H1 (cell line): ENCODE results near the gene MTNR1B. TPM values are rescaled to one million over a fixed set of nuclear protein-coding genes. Genes with fewer than 3 reads are reported as not detected.

Experiments used
- CTCF ChIA-PET: fragments of 300-600 bp; sonication (Branson Sonifier 250); formaldehyde crosslinking; loops from one replicate; lab custom pipeline; 2021; ENCODE audit not compliant: partially characterized antibody; lab: Charles Lee
- POLR2A ChIA-PET: fragments of 300-600 bp; sonication (Branson Sonifier 250); formaldehyde crosslinking; loops from one replicate; lab custom pipeline; 2021; ENCODE audit warnings: inconsistent platforms; ENCODE audit not compliant: partially characterized antibody; lab: Charles Lee
- DNase-seq, 2 experiments: peaks; one replicate each; pipeline versions ENCODE4 v3.0.0 to v3.0.0-alpha.2; 2010 to 2022; ENCODE audit warnings: low spot score in 2 of 2, low read depth in 1 of 2, mixed read lengths in 1 of 2
- FAIRE-seq: peaks from 2 replicates; lab custom pipeline; 2011; peaks lifted over from hg19 to GRCh38; lab: Jason Lieb, UNC
- H2AFZ ChIP-seq: 2 replicates; pipeline ENCODE4 v1.8.1; 2012; ENCODE audit warnings: low read length, inconsistent platforms
- H2AK5ac ChIP-seq: 2 replicates; pipeline ENCODE4 v1.6.1; 2013; ENCODE audit warnings: low read depth, low read length
- H2BK120ac ChIP-seq: replicated peaks from 2 replicates; pipeline ENCODE3; 2013; ENCODE audit warnings: low read depth, low read length, inconsistent platforms
- H2BK12ac ChIP-seq: 2 replicates; pipeline ENCODE4 v1.6.1; 2013; ENCODE audit warnings: low read depth, low read length
- H2BK15ac ChIP-seq: 2 replicates; pipeline ENCODE4 v1.6.1; 2013; ENCODE audit warnings: low read length
- H2BK20ac ChIP-seq: 2 replicates; pipeline ENCODE4 v1.6.1; 2013; ENCODE audit warnings: low read length
- H2BK5ac ChIP-seq: 2 replicates; pipeline ENCODE4 v1.6.1; 2013; ENCODE audit warnings: low read depth, low read length
- H3K14ac ChIP-seq: 2 replicates; pipeline ENCODE4 v1.6.1; 2013; ENCODE audit warnings: inconsistent platforms; ENCODE audit not compliant: insufficient read length
- H3K18ac ChIP-seq: 2 replicates; pipeline ENCODE4 v1.6.1; 2013; ENCODE audit warnings: low read length; ENCODE audit errors: extremely low read depth
- H3K23ac ChIP-seq: 2 replicates; pipeline ENCODE4 v1.6.1; 2013; ENCODE audit warnings: inconsistent platforms; ENCODE audit not compliant: insufficient read length
- H3K23me2 ChIP-seq: 2 replicates; pipeline ENCODE4 v1.6.1; 2013; ENCODE audit warnings: low read depth, low read length
- H3K27ac ChIP-seq: 2 replicates; pipeline ENCODE4 v1.6.1; 2011; ENCODE audit warnings: low read depth, low read length, inconsistent platforms
- H3K27me3 ChIP-seq, 4 experiments: replicated peaks in 1 of 4; 1 replicate in 1 of 4; 2 replicates in 3 of 4; pipeline versions ENCODE4 v1.6.1 to v1.8.1; 2011 to 2013; ENCODE audit warnings: low read length in 3 of 4, mild to moderate bottlenecking in 3 of 4, inconsistent platforms in 2 of 4, mixed read lengths in 2 of 4, moderate library complexity in 1 of 4; ENCODE audit not compliant: control insufficient read depth in 3 of 4, insufficient read depth in 3 of 4; ENCODE audit errors: extremely low read depth in 1 of 4
- H3K36me3 ChIP-seq, 4 experiments: 2 replicates each; pipeline versions ENCODE4 v1.6.1 to v1.8.1; 2011 to 2013; ENCODE audit warnings: mild to moderate bottlenecking in 4 of 4, low read length in 3 of 4, moderate library complexity in 2 of 4, control low read depth in 1 of 4, inconsistent platforms in 1 of 4; ENCODE audit not compliant: insufficient read depth in 4 of 4, control insufficient read depth in 2 of 4
- H3K4ac ChIP-seq: replicated peaks from 2 replicates; pipeline ENCODE3; 2013; ENCODE audit warnings: low read length, low read depth, mixed read lengths, inconsistent platforms; ENCODE audit not compliant: insufficient read length
- H3K4me1 ChIP-seq, 4 experiments: replicated peaks in 1 of 4; 1 replicate in 1 of 4; 2 replicates in 3 of 4; pipeline versions ENCODE4 v1.6.1 to v1.8.1; 2011 to 2013; ENCODE audit warnings: low read length in 3 of 4, inconsistent platforms in 2 of 4, mixed read lengths in 1 of 4; ENCODE audit not compliant: insufficient read depth in 4 of 4, control insufficient read depth in 3 of 4
- H3K4me2 ChIP-seq, 2 experiments: 2 replicates each; pipeline versions ENCODE4 v1.6.1 to v1.8.1; 2011 to 2013; ENCODE audit warnings: low read depth in 2 of 2, low read length in 2 of 2, control low read depth in 1 of 2, inconsistent platforms in 1 of 2, mild to moderate bottlenecking in 1 of 2; ENCODE audit not compliant: insufficient read depth in 1 of 2
- H3K4me3 ChIP-seq, 4 experiments: fragments of 200-600, 300-600 bp in 1 of 4; sonication (generic), shearing (Covaris generic), sonication (Bioruptor Twin) in 1 of 4; 2 replicates each; pipeline versions ENCODE4 v1.5.1 to v1.8.1; 2011 to 2016; ENCODE audit warnings: low read length in 4 of 4, low read depth in 3 of 4, control low read depth in 2 of 4, inconsistent platforms in 2 of 4, mild to moderate bottlenecking in 2 of 4, mixed read lengths in 1 of 4, moderate library complexity in 1 of 4; ENCODE audit not compliant: insufficient read depth in 2 of 4; ENCODE audit errors: extremely low read depth in 1 of 4
- H3K56ac ChIP-seq: replicated peaks from 2 replicates; pipeline ENCODE3; 2013; ENCODE audit warnings: low read depth, mild to moderate bottlenecking, mixed read lengths, low read length, inconsistent platforms; ENCODE audit not compliant: insufficient read length
- H3K79me1 ChIP-seq: 2 replicates; pipeline ENCODE4 v1.6.1; 2013; ENCODE audit warnings: low read depth, low read length, control low read depth
- H3K79me2 ChIP-seq, 2 experiments: 2 replicates each; pipeline versions ENCODE4 v1.6.1 to v1.8.1; 2012 to 2013; ENCODE audit warnings: low read length in 2 of 2, mild to moderate bottlenecking in 2 of 2, inconsistent platforms in 1 of 2; ENCODE audit not compliant: insufficient read depth in 2 of 2, control insufficient read depth in 1 of 2
- H3K9ac ChIP-seq, 4 experiments: replicated peaks in 1 of 4; 1 replicate in 1 of 4; 2 replicates in 3 of 4; pipeline versions ENCODE4 v1.6.1 to v1.8.1; 2011 to 2013; ENCODE audit warnings: low read depth in 3 of 4, low read length in 3 of 4, control low read depth in 2 of 4, mild to moderate bottlenecking in 2 of 4, moderate library complexity in 2 of 4, inconsistent platforms in 1 of 4; ENCODE audit errors: extremely low read depth in 1 of 4
- H3K9me3 ChIP-seq, 2 experiments: 2 replicates each; pipeline versions ENCODE4 v1.6.1 to v1.8.1; 2012 to 2013; ENCODE audit warnings: mild to moderate bottlenecking in 2 of 2, moderate library complexity in 2 of 2, control low read depth in 1 of 2, inconsistent platforms in 1 of 2, low read depth in 1 of 2, low read length in 1 of 2, mixed read lengths in 1 of 2; ENCODE audit not compliant: insufficient read depth in 2 of 2
- H4K20me1 ChIP-seq, 2 experiments: replicated peaks in 1 of 2; 2 replicates each; pipeline versions ENCODE3 to v1.8.1; 2011 to 2013; ENCODE audit warnings: inconsistent platforms in 2 of 2, low read length in 2 of 2, mild to moderate bottlenecking in 1 of 2; ENCODE audit not compliant: insufficient read depth in 2 of 2, control insufficient read depth in 1 of 2
- H4K5ac ChIP-seq: 2 replicates; pipeline ENCODE4 v1.6.1; 2013; ENCODE audit warnings: low read length, low read depth, mixed read lengths, inconsistent platforms; ENCODE audit not compliant: insufficient read length
- H4K8ac ChIP-seq: 2 replicates; pipeline ENCODE4 v1.8.0; 2013; ENCODE audit warnings: mild to moderate bottlenecking, moderate library complexity, low read length, inconsistent platforms; ENCODE audit not compliant: insufficient read depth; ENCODE audit errors: extremely low read depth
- H4K91ac ChIP-seq: replicated peaks from 2 replicates; pipeline ENCODE3; 2013; ENCODE audit warnings: low read length, mixed read lengths, inconsistent platforms; ENCODE audit not compliant: insufficient read length
- BRCA1 ChIP-seq: IDR thresholded peaks from 2 replicates; pipeline ENCODE4 v1.6.1; 2012; ENCODE audit warnings: low read depth, low read length, improper control_type of control experiment
- CREB1 ChIP-seq: IDR thresholded peaks from 2 replicates; pipeline ENCODE4 v1.6.1; 2012; ENCODE audit warnings: inconsistent platforms
- EGR1 ChIP-seq: IDR thresholded peaks from 2 replicates; pipeline ENCODE4 v1.6.1; 2011; ENCODE audit warnings: low read depth, low read length, borderline replicate concordance
- FOSL1 ChIP-seq: IDR thresholded peaks from 2 replicates; pipeline ENCODE4 v1.6.1; 2011; ENCODE audit warnings: mild to moderate bottlenecking, low read depth, low read length, moderate library complexity; ENCODE audit not compliant: insufficient read depth
- JUND ChIP-seq: IDR thresholded peaks from 2 replicates; pipeline ENCODE4 v1.6.1; 2011; ENCODE audit warnings: mild to moderate bottlenecking, improper control_type of control experiment, low read length
- KDM5A ChIP-seq: fragments of 200-600 bp; IDR thresholded peaks from 2 replicates; pipeline ENCODE4 v1.7.1; 2012; ENCODE audit warnings: mild to moderate bottlenecking, low read length, inconsistent platforms, mixed read lengths
- NANOG ChIP-seq: IDR thresholded peaks from 2 replicates; pipeline ENCODE4 v1.6.1; 2011; ENCODE audit warnings: low read length, low read depth, mild to moderate bottlenecking, inconsistent platforms; ENCODE audit not compliant: insufficient read depth, poor library complexity, severe bottlenecking
- POU5F1 ChIP-seq: IDR thresholded peaks from 2 replicates; pipeline ENCODE4 v1.6.1; 2011; ENCODE audit warnings: low read depth, mild to moderate bottlenecking, low read length, moderate library complexity
- RAD21 ChIP-seq, 2 experiments: IDR thresholded peaks in 1 of 2; conservative IDR thresholded peaks in 1 of 2; 2 replicates each; pipeline ENCODE4 v1.6.1; 2011; ENCODE audit warnings: low read depth in 2 of 2, low read length in 2 of 2, improper control_type of control experiment in 1 of 2, inconsistent platforms in 1 of 2, mild to moderate bottlenecking in 1 of 2, moderate library complexity in 1 of 2
- RFX5 ChIP-seq: IDR thresholded peaks from 2 replicates; pipeline ENCODE4 v1.6.1; 2011; ENCODE audit warnings: low read depth, low read length, improper control_type of control experiment, borderline replicate concordance
- RNF2 ChIP-seq: fragments of 200-900, 300-1000 bp; sonication (generic); IDR thresholded peaks from 2 replicates; pipeline ENCODE4 v1.7.1; 2016; ENCODE audit warnings: borderline replicate concordance, low read depth, mild to moderate bottlenecking, antibody characterized with exemption, low read length; ENCODE audit not compliant: poor library complexity, severe bottlenecking; ENCODE audit errors: missing control alignments
- SP4 ChIP-seq: IDR thresholded peaks from 2 replicates; pipeline ENCODE4 v1.6.1; 2012; ENCODE audit warnings: low read length, inconsistent platforms
- TBP ChIP-seq: IDR thresholded peaks from 2 replicates; pipeline ENCODE4 v1.6.1; 2011; ENCODE audit warnings: low read depth, low read length, improper control_type of control experiment
- WGBS, 2 experiments: shearing (Covaris generic) in 1 of 2; methylation state at CpG; one replicate each; pipeline versions ENCODE4 v1.1.6 to v1.1.7; 2013 to 2015; ENCODE audit warnings: low lambda C conversion rate in 2 of 2, mixed read lengths in 2 of 2, inconsistent platforms in 1 of 2, low coverage in 1 of 2, missing lambda C conversion rate in 1 of 2; ENCODE audit not compliant: insufficient replicate concordance in 2 of 2, insufficient coverage in 1 of 2, insufficient read length in 1 of 2; ENCODE audit errors: extremely low coverage in 1 of 2, missing lambda C conversion rate in 1 of 2; 5-methylcytosine and 5-hydroxymethylcytosine counted together
- polyA plus RNA-seq, 7 experiments: library from polyadenylated mRNA; depleted of rRNA in 3 of 7; stranded (reverse) in 5 of 7; unstranded in 2 of 7; fragments of >200 nt in 5 of 7; fragments of 200-250 nt in 2 of 7; gene quantifications; 1 replicate in 5 of 7; 2 replicates in 1 of 7; 4 replicates in 1 of 7; pipeline versions ENCODE4 v1.2.1 to v1.2.3, GENCODE V29; 2011 to 2013; ENCODE audit warnings: missing spikeins in 2 of 7, mixed read lengths in 2 of 7
- total RNA-seq: library from RNA; stranded (reverse); fragmentation: NEBNext Ultra II Directional; extraction: Animal tissue kit (Norgen Biotek cat#: 25700); gene quantifications from 2 replicates; pipeline ENCODE4 v1.2.1, GENCODE V29; 2021
- TF ChIP-seq, protein P1 (sequence below): IDR thresholded peaks from 2 replicates; pipeline ENCODE4 v1.6.1; 2012; ENCODE audit warnings: inconsistent platforms

MTNR1B gene
- total and polyA plus RNA-seq, 2 of the 8 experiments (the other 6 are each of a cell fraction or from before 2014, with no cell fraction given), result 0.08 TPM; not detected in 1

DNA sequence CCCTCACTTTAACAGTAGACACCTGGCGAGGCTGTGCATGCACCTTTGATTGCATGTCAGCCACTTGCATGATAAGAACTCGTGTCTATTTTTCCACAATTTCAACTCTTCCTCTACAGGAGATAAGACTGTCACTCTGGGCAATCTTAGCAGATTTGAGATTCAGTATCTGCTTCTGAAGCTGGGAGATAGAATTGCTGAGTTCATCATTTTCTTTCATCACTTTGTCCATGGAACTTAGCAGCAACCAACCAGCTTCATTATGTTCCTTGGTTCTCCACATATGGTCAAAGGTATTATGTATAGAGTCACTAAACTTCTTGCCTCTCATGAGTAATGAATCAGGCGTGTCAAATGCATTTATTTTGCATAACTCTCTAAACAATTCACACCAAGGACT lies 17.1 kb downstream of the MTNR1B start:
- Histone ChIP-seq H4K5ac (no peak overlapping the region), H3K79me2 (no peaks in the 10 kb centered on the region), H3K4me3 (no peak overlapping the region), H2BK120ac (no peak overlapping the region), H3K9me3 (0 out of 4 replicates have a peak, but pooled peaks cover 0 to 2% of the 10 kb centered on the region in 2 experiments), H3K4ac (no peak overlapping the region), H3K4me1 (peaks cover 0 to 2% (median 0%) of the 10 kb centered on the region in 4 experiments; a peak in 1 of 7 replicates), H3K18ac (no peak overlapping the region), H4K91ac (no peak overlapping the region), H2BK20ac (no peak overlapping the region), H3K36me3 (no peaks in the 10 kb centered on the region), H3K23me2 (no peaks in the 10 kb centered on the region), H3K14ac (no peak overlapping the region), H3K9ac (no peak overlapping the region), H2AFZ (no peak overlapping the region), H3K23ac (no peak overlapping the region), H2AK5ac (no peak overlapping the region), H3K56ac (no peak overlapping the region), H4K20me1 (no peaks in the 10 kb centered on the region), H3K4me2 (no peak overlapping the region), H2BK12ac (no peak overlapping the region), H3K27ac (no peak overlapping the region), H4K8ac (no peak overlapping the region), H2BK15ac (no peak overlapping the region), H3K79me1 (no peaks in the 10 kb centered on the region), H3K27me3 (no peaks in the 10 kb centered on the region), H2BK5ac (no peak overlapping the region)
- DNase-seq, result no peak
- WGBS, 2 experiments, result 89% methylated on average over 3 of the region's 3 CpGs; no CpG with 5 or more reads in 1 of the 2 experiments
- FAIRE-seq, result no peak
- POLR2A ChIA-PET, result no interaction called here
- CTCF ChIA-PET, result no interaction called here
- no peak for TF ChIP-seq RAD21 (IDR thresholded peaks at IDR 0.05 in 1 of 2, conservative IDR thresholded peaks at IDR 0.05 in 1 of 2; ENCODE audit: low read depth in 2 of 2, low read length in 2 of 2)
- TF ChIP-seq RFX5, result no peak
- TF ChIP-seq NANOG, result no peak
- no peak for TF ChIP-seq TBP
- no peak for TF ChIP-seq SP4
- no peak for TF ChIP-seq KDM5A
- no peak for TF ChIP-seq JUND
- TF ChIP-seq, protein P1, sequence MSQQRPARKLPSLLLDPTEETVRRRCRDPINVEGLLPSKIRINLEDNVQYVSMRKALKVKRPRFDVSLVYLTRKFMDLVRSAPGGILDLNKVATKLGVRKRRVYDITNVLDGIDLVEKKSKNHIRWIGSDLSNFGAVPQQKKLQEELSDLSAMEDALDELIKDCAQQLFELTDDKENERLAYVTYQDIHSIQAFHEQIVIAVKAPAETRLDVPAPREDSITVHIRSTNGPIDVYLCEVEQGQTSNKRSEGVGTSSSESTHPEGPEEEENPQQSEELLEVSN, result no peak
- TF ChIP-seq RNF2, result no peak
- TF ChIP-seq EGR1, result no peak
- no peak for TF ChIP-seq POU5F1
- TF ChIP-seq BRCA1, result no peak
- TF ChIP-seq CREB1, result no peak
- no peak for TF ChIP-seq FOSL1
